ENCODE measurements around the gene TDG. TPM values are rescaled to one million over a fixed set of nuclear protein-coding genes. Genes with fewer than 3 reads are reported as not detected.
"Not testable (repeated sequence)": the region's sequence is repeated elsewhere in the genome, so short reads cannot be mapped to it uniquely, and the experiment has no call there.

TDG gene
- total RNA-seq, 1 donor from 2014 or later = 31.5 TPM

DNA sequence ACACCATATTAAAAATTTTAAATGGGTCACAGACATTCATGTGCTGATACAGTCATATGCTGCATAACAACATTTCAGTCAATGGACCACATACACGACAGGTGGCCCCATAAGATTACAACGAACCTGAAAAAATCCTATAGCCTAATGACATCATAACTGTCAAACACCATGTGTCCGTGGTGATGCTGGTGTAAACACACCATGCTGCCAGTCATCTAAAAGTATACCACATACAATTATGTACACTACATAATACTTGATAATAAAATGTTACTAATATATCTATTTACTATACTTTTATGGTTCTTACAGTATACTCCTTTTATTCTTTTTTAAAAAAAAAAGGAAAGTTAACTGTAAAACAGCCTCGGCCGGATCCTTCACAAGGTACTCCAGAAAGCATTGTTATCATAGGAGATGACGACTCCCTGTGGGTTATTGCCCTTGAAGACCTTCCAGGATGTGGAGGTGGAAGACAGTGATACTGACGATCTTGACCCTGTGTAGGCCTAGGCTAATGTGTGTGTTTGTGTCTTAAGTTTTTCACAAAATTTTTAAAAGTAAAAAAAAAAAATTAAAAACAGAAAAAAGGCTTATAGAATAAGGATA is 5.0 kb upstream of the TDG start:
- DNase-seq = no peak

DNA sequence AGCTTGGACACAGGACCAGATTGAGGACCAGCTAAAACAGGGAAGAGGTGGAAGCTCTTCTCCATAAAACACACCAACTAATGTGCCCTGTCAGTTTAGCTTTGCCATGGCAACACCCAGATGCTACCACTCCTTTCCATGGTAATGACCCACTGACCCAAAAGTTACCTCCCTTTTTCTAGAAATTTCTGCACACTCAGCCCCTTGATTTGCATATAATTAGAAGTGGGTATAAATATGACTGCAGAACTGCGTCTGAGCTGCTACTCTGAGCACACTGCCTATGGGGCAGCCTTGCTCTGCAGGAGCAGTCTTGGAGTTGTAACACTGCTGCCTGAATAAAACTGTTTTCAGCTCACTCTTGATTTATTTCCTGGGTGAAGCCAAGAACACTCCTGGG is 3.2 kb upstream of the TDG start:
- DNase-seq = no peak

DNA sequence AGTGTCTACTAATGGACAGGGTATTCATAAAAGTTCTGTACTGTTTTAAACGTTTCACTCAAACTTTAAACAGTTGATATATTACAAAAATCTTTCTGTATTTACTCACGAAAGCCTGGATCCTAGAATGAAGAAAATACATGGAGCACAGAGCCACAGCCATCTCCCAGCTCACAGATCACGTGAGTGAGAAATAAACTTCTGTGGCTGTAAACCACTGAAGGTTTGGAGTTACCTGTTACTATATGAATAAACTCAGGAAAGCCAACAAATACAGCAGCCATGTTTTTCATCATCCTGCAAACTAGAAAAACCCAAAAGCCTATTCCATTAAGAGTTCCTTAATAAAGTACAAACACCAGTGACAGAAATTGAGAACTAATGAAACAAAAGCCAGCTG is 867 bp upstream of the TDG start:
- DNase-seq = no peak

DNA sequence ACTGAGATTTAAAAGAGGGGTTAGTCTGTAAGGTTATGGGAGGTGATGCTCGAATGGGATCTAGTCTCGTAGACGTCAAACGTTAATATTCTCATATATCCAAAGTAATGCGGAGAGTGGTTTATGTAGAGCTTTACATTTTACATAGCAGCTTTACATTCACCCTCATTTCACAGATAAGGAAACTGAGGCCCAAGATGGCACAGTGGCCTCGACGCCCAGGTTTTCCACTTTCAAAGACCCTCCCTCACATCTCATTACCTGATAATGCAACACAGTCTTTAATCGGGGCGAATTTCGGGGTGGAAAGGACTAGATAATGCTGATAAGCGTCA is 450 bp upstream of the TDG start:
- DNase-seq = no peak

DNA sequence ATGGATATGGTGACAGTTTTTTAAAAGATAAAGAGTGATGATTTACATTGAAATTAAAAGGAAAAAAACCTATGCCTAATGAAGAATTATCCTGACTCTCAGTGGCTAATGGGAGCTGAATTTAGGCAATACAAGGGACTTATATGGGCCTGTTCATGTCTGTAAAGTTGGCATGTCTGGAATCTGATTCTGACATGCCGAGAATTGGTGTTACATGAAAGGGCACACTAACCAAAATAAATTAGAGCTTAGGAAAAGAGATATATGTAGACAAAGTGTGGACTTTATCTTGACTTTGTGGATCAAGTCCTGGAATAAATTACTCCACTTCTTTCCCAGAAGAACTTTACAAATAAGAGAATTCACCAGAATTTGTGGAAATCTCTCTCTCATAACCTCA is 1.1 kb downstream of the TDG start:
- DNase-seq = peak; percentile 14

DNA sequence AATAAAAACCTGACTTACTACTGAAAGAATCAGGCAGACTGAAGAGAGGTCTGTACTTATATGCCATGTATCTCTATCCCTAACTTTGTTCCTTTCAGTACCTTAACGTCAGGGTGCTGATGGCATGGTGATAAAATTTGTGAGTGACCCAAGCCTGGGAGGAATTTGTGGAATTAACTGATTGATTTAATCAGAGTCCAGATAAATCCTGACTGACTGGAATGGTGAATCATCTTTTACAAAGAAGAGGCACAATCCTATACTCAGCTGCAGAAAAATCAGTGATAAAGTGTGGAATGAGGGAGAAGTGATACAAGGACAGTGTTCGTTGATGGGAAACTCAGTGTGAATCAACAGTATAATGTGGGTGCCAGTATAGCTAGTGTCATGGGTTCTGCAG is 3.7 kb downstream of the TDG start:
- no peak for DNase-seq

DNA sequence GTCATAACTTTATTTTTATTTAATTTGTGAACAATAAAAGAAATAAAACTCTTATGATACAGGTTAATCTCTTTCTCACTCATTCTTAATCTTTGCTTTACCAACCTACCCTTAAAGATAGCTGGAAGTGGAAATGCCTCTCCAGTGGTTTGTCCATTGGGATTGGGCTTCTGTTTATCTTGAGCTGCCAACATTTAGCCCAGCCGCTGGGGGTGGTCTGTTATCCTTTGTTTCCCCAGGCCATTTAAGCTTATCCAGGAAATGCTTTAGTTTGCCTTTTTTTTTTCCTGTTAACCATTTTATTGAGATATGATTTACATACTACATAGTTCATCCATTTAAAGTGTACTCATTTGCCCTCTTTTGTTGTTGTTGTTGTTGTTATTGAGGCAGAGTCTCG is 8.2 kb downstream of the TDG start:
- no peak for DNase-seq

DNA sequence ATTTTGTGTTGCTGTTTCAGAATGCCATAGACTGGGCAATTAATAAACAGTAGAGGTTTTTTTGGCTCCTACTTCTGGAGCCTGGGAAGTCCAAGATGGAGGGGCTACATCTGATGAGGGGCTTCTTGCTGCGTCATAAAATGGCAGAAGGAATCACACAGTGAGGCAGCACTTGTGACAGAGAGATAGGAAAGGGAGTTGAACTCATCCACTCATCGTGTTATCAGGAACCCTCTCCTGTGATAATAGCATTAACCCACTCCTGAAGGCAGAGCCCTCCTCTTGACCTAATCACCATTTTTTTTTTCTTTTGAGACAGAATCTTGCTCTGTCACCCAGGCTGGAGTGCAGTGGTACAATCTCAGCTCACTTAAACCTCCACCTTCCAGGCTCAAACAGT is 9.7 kb downstream of the TDG start:
- DNase-seq = no peak

DNA sequence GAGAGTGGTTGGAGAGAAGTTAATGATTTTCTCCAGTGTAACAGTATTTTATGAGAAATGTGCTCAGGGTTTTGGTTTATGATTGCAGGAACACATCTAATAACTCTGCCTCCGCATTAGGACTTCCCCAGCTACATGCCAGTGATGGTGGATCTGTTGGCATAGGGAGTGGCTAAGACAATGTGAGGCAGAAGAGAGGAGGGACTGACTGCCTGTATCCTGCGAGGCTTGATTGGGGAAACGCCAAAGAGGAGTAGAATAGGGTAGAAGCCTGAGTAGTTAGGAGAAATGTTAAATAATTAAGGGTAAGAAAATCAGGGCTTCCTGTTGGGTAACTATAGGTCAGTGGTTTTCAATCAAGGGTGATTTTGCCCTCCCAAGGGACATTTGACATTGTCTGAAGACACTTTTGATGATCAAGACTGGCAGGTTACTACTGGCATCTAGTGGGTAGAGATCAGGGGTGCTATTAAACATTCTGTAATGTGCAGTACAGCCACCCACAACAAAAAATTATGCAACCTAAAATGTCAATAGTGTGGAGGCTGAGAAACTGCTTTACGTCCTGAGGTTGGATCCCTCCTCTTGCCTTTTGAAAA is 12.8 kb downstream of the TDG start:
- DNase-seq = no peak

DNA sequence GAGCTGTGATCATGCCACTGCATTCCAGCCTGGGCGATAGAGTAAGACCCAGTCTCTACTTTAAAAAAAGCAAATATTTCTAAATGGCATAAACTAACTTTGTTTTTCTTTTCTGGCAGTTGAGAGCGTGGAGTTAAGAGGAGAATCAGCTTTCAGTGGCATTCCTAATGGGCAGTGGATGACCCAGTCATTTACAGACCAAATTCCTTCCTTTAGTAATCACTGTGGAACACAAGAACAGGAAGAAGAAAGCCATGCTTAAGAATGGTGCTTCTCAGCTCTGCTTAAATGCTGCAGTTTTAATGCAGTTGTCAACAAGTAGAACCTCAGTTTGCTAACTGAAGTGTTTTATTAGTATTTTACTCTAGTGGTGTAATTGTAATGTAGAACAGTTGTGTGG is 21.2 kb downstream of the TDG start:
- no peak for DNase-seq

DNA sequence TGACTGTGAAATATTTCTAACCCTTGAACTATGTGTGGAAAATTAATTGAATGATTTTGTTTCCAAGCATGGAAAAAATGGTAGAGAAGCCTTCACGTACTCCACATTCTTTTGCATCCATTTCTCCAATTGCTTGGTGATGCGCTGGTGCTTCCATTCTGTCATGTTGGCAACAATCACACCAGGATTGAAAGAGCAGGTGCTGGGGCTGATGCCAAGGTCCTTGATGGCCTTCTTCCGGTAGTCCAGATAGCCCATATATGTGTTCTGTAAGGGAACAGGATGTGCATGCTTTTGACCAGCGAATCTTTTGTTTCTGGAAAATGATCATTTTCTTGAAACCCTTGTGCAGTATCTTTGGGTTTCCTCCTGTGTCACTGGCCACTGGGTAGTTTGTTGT is 28.6 kb downstream of the TDG start:
- peak; percentile 77 for DNase-seq

DNA sequence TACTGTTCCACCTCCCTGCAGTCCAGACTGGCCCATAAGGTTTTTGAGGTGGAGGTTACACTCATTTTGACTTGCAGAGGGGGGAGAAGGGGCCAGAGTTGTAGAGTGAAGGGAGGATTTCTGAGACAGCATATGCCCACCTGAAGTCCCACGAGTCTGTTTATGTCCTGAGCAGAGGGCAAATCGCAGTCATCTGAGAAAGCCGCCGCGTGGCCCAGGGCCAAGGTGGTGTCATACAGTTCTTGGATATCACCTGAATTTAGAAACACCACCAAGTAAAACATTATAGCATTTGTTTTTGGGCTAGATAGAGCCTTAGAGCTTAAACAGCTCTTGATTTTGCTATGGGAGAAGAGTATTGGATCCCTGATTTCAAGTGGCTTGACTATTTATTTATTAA is 30.9 kb downstream of the TDG start:
- DNase-seq = no peak

DNA sequence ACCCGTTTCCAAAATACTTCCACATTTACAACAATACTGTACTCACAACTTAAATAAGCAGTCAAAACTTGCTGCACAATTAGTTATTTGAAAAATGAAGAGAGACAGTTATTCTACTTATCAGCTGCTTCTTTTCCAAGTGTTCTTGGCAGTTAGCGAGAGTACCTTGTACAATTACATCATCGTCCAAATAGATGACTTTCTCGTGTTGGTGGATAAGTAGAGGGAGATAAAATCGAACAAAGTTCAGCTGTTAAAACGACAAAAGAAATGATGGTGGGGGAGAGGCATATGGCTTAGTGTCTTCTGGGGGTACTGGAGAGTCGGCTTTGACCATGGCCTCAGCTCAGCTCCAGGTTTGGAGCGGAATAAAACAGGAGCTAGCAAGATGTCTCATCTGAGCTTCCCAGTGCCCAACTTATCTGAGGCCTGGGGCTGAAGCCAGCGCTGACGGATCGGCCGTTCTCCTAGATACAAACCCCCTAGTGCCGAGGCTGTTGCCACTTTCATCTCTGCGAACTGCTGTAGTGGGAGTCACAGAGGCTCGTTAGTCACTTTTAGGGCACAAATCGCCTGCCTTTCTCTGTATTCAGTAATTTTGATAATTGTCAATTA is 31.7 kb downstream of the TDG start:
- no peak for DNase-seq

DNA sequence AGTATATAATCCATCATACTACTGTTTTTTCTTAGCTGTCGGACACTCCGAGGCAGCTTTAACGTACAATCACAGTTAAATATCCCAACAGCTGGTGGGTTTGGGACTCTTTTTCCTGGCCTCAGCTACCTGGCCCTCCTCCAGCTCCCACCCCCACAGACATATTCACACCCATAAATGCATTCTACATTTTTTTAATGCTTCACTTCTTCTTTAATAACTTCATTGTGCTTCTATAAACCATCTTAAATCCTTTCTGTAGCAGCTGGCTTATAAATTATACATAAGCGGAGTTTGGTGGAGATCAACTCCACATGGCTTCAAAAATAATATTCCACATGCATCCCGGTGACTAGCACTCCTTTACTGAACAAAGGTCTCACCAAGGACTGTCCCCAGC is 33.3 kb downstream of the TDG start:
- DNase-seq = peak; percentile 87

DNA sequence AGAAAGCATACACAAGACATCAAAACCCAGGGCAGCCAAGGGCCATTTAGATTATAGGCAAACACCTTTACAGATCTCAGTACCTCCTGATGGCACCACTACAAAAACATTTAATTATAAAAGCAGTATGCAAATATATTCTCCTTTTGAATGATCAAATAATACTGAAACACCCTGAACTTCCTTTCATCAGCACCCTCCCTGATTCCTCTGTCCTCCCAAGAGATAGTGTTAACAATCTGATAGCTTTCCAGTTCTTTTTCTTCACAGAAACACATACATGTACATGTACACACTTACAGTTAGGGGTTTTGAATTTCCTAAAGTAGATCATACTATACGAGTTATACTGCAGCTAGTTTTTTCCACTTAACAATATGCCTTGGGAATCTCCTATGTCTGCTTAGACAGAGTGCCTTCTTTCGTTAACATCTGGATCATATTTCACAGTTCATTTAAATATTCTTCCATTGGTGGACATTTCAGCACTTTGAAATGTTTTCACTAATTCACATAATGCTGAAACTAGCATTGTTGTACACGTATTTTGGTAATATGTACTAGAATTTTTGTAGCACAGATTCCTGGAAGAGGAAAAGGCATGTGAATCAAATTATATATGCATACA is 35.2 kb downstream of the TDG start:
- no peak for DNase-seq

DNA sequence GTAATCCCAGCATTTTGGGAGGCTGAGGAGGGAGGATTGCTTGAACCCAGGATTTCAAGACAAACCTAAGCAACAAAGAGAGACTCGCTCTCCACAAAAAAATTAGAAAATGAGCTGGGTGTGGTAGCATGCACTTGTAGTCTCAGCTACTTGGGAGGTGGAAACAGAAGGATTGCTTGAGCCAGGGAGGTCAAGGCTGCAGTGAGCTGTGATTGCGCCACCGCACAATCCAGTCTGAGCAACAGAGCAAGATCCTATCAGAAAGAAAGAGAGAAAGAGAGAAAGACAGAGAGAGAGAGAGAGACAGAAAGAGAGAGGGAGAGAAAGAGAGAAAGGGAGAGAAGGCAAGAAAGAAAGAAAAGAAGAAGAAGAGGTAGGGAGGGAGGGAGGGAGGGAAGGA is 37.0 kb downstream of the TDG start:
- DNase-seq = no peak

DNA sequence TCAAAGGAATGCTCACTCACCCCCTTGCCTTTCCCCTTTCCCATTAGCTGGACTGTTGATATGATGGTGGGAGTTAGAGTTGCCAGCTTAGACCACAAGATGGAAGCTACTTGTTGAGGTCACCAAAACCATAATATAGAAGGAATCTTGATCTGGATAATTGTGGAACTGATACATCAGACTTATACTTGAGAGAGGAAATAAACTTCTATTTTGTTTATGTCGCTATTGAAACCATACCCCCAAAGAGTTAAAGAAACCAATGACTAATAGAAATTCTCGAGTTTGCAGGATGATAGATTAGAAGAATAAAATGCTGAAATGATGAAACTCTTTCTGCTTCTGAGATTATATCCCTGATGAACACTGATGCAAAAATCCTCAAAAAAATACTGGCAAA is 37.9 kb downstream of the TDG start:
- no peak for DNase-seq

DNA sequence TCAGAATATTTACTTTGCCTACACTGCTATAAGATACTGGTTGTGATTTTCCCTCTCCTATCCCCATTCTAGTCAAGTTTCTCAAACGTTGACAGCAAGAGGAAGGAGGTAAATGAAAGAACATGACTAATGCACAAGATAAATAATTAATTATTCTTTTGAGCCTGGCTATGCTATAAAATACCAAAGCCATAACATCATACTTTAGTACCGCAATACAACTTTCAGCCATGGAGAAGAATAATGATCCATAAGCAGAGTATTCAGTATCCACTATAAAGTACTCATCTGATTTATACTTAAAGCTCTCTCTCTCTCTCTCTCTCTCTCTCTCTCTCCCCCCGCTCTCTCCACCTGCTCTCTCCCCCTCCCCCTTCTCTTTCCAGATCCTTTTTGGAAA is 41.3 kb downstream of the TDG start:
- DNase-seq = no peak

DNA sequence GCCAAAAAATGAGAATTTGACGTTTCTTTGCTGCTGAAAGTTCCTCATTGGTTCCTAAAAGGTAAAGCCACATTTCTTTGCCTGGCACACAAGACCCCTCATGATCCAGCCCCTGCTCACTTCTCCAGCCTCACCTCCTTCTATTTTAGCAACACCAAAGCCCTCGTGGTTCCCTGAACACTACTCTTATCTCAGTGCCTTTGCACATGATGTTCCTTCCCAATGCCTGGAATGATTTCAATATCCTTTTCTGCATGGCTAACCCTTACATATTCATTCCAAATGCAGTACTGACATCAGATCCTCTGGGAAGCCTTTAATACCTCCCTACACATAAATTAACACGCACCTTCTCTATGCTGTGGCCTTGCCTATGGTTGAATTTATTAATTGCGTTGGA is 44.4 kb downstream of the TDG start:
- DNase-seq = no peak

DNA sequence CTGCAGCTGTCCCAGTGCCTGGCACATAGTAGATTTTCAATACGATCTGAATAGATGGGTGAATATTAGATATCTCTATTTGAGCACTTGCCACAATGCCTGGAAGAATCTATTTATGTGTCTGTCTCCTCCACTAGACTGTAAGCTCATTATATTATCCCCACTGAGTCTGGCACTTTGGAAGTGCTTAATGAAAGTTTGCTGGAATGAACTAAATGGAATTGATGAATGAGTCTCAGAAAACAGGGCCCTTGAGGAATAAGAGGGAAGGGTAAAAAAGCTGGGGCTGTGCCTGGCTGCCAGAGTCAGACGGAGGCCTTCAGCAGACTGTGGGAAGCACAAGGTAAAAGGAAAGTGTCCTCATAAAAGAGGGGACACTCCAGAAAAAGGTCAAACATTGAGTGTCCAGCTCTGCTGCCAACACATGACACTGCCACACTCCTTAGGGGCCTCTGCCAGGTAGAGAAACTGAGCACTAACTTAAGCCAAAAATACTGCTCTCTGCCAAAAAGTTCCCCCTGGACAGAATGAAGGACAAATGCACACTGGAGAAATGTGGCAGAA is 45.0 kb downstream of the TDG start:
- no peak for DNase-seq

DNA sequence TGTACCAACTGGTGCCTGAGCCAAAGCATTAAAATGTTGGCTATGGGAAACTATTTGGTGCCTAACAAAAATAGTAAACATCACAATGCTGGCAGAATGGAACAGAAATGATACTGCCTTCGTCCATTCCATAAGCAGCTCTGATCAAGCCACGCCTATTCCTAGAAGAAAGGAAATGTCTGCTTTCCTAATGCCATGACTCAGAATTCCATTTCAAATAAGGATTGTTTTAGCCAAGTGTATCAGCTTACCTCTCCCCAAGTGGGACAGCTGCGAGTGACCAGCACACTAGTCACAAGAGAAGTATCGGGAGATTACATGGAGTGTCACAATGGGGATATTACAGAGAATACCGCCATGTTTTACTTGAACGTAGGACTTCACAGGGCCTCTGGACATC is 45.6 kb downstream of the TDG start:
- DNase-seq = peak; percentile 77

DNA sequence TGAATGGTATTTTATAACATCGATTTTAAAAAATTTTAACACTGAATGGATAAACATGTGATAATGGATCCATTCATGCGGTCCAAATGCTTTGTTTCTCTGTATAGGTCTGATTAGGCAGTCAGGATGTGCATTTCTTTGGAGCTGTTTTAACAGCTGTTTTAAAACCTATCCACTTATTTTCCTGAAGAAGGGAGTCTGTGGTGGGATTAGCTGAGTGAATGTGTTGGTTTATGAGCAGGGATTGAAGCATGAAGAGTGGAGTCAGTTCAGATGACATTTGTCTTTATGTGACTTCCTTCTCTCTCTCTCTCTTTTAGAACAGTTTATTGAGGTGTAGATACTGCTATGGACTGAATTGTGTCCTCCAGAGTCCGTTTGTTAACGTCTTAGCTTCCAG is 46.7 kb downstream of the TDG start:
- DNase-seq = peak; percentile 37

DNA sequence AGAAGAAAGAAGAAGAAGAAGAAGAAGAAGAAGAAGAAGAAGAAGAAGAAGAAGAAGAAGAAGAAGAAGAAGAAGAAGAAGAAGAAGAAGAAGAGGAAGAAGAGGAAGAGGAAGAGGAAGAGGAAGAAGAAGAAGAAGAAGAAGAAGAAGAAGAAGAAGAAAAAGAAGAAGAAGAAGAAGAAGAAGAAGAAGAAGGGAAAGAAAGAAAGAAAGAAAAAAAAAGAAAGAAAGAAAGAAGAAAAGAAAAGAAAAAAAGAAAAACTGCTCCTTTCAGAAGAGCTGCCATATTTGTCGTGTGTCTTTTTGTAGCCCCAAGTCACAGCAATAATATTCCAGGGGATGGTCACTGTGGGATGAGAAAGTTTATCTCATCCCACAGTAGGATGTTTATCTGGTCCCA is 56.2 kb downstream of the TDG start:
- not testable (repeated sequence) for DNase-seq

DNA sequence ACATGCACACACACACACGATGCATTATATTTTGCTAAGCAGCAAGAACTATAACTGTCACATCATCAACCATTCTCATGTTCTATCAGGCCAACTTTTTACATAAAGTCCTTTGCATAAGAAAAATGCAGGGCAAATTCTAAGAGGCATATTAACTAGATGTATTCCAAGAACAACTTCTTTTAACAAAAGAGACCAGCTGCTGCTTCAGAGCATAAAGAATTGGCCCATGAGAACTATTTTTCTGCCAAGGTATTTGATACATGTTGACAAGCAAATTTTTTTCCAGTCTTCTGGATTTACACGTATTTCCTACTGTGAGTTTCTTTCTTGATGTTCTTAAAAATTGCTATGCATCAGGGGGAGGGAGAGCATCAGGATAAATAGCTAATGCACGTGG is 57.1 kb downstream of the TDG start:
- DNase-seq = peak; percentile 85

Data from tongue (tissue), 2 donors.